HCT116 (cell line): ENCODE data around the gene SEM1. TPM values are rescaled to one million over a fixed set of nuclear protein-coding genes. Genes with fewer than 3 reads are reported as not detected.

ENCODE experiments used
- ATAC-seq: fragments of 200-7000 bp; cut with Tn5 transposase; 2 replicates; pipeline ENCODE4 v1.9.1; 2020; ENCODE audit warnings: mild to moderate bottlenecking, moderate library complexity
- BruUV-seq: library from RNA; stranded (reverse); fragments of 400-500 nt; replicated peaks from 2 replicates; lab custom pipeline; 2021; lab: Mats Ljungman, UMichigan
- CTCF ChIA-PET: fragments of 300-600 bp; sonication (Branson Sonifier 250); formaldehyde crosslinking; loops from one replicate; lab custom pipeline; 2021; ENCODE audit warnings: antibody characterized with exemption; lab: Charles Lee
- POLR2A ChIA-PET: fragments of 300-600, 350-600 bp; sonication (Branson Sonifier 250); formaldehyde crosslinking; loops from one replicate; lab custom pipeline; 2021; ENCODE audit warnings: antibody characterized with exemption; lab: Charles Lee
- RAD21 ChIA-PET, 2 experiments: fragments of 300-600 bp; sonication (Branson Sonifier 250); formaldehyde crosslinking; loops; one replicate each; lab custom pipeline; 2023; ENCODE audit warnings: low total read pairs in 2 of 2; ENCODE audit not compliant: uncharacterized antibody in 2 of 2, unreplicated experiment in 2 of 2, low non-redundant PET in 1 of 2; lab: Charles Lee
- DNase-seq: peaks from one replicate; pipeline ENCODE4 v3.0.0-alpha.2; 2010; ENCODE audit warnings: low read depth, low spot score
- H2AFZ ChIP-seq: fragments of 200-600 bp; shearing (Covaris generic), sonication (generic); 2 replicates; pipeline ENCODE4 v1.6.1; 2017; ENCODE audit warnings: low read depth, mixed run types, mixed read lengths, antibody characterized with exemption, low read length; ENCODE audit not compliant: poor library complexity, severe bottlenecking
- H3K27ac ChIP-seq: 2 replicates; pipeline ENCODE4 v1.5.1; 2012; ENCODE audit warnings: low read depth, low read length
- H3K27me3 ChIP-seq: fragments of 200-600 bp; sonication (generic); 2 replicates; pipeline ENCODE4 v1.6.1; 2016; ENCODE audit warnings: mixed run types, low read length, mixed read lengths; ENCODE audit not compliant: insufficient read depth
- H3K36me3 ChIP-seq, 2 experiments: fragments of 200-500 bp in 1 of 2; fragments of 200-600 bp in 1 of 2; sonication (Bioruptor generic) in 1 of 2; sonication (generic) in 1 of 2; 2 replicates each; pipeline versions ENCODE4 v1.5.1 to v1.6.1; 2014 to 2016; ENCODE audit warnings: low read length in 2 of 2, inconsistent platforms in 1 of 2, mixed read lengths in 1 of 2, mixed run types in 1 of 2; ENCODE audit not compliant: insufficient read depth in 2 of 2, control insufficient read depth in 1 of 2
- H3K4me1 ChIP-seq, 2 experiments: fragments of 200-600 bp in 1 of 2; sonication (generic) in 1 of 2; 2 replicates each; pipeline versions ENCODE4 v1.5.1 to v1.6.1; 2012 to 2017; ENCODE audit warnings: low read length in 2 of 2, inconsistent platforms in 1 of 2, mild to moderate bottlenecking in 1 of 2, mixed read lengths in 1 of 2, mixed run types in 1 of 2, moderate library complexity in 1 of 2; ENCODE audit not compliant: insufficient read depth in 2 of 2, control insufficient read depth in 1 of 2
- H3K4me2 ChIP-seq: fragments of 200-600 bp; sonication (generic); 2 replicates; pipeline ENCODE4 v1.6.1; 2017; ENCODE audit warnings: mixed run types, low read length, mixed read lengths
- H3K4me3 ChIP-seq, 2 experiments: fragments of 200-600 bp in 1 of 2; sonication (generic) in 1 of 2; replicated peaks in 1 of 2; 2 replicates each; pipeline ENCODE4 v1.5.1; 2011 to 2016; ENCODE audit warnings: low read length in 2 of 2, control low read depth in 1 of 2, low read depth in 1 of 2, mild to moderate bottlenecking in 1 of 2, mixed read lengths in 1 of 2, mixed run types in 1 of 2
- H3K79me2 ChIP-seq: fragments of 200-600 bp; sonication (generic); 2 replicates; pipeline ENCODE4 v1.6.1; 2017; ENCODE audit warnings: mild to moderate bottlenecking, mixed run types, low read length, moderate library complexity, mixed read lengths; ENCODE audit not compliant: insufficient read depth
- H3K9ac ChIP-seq: fragments of 200-600 bp; sonication (generic); 2 replicates; pipeline ENCODE4 v1.6.1; 2016; ENCODE audit warnings: low read length, mixed read lengths
- H3K9me2 ChIP-seq: fragments of 200-600 bp; sonication (generic), shearing (Covaris generic); 2 replicates; pipeline ENCODE4 v1.6.1; 2017; ENCODE audit warnings: mixed run types, mild to moderate bottlenecking, moderate library complexity; ENCODE audit not compliant: insufficient read depth
- H3K9me3 ChIP-seq, 2 experiments: fragments of 200-500 bp in 1 of 2; fragments of 200-600 bp in 1 of 2; sonication (Bioruptor generic) in 1 of 2; sonication (generic) in 1 of 2; 2 replicates each; pipeline ENCODE4 v1.6.1; 2014 to 2017; ENCODE audit warnings: low read length in 2 of 2, mixed read lengths in 2 of 2, inconsistent platforms in 1 of 2, low read depth in 1 of 2, mild to moderate bottlenecking in 1 of 2, mixed run types in 1 of 2, moderate library complexity in 1 of 2; ENCODE audit not compliant: control insufficient read depth in 1 of 2, insufficient read depth in 1 of 2
- H4K20me1 ChIP-seq: fragments of 200-600 bp; sonication (generic), shearing (Covaris generic); 2 replicates; pipeline ENCODE4 v1.6.1; 2017; ENCODE audit warnings: mixed run types, mild to moderate bottlenecking, moderate library complexity; ENCODE audit not compliant: insufficient read depth
- CTCF ChIP-seq, 3 experiments: fragments of 200-600 bp in 1 of 3; sonication (generic) in 1 of 3; IDR thresholded peaks in 2 of 3; conservative IDR thresholded peaks in 1 of 3; 2 replicates each; pipeline ENCODE4 v1.5.1; 2012 to 2017; ENCODE audit warnings: low read depth in 2 of 3, low read length in 2 of 3, antibody characterized with exemption in 1 of 3, borderline replicate concordance in 1 of 3, control low read depth in 1 of 3, mild to moderate bottlenecking in 1 of 3, mixed read lengths in 1 of 3, mixed run types in 1 of 3, moderate library complexity in 1 of 3; ENCODE audit not compliant: insufficient read depth in 1 of 3
- FOSL1 ChIP-seq: IDR thresholded peaks from 2 replicates; pipeline ENCODE4 v1.6.1; 2012; ENCODE audit warnings: low read depth
- MAX ChIP-seq: IDR thresholded peaks from 2 replicates; pipeline ENCODE4 v1.6.1; 2012
- SP1 ChIP-seq: IDR thresholded peaks from 2 replicates; pipeline ENCODE4 v1.6.1; 2012; ENCODE audit warnings: low read depth
- intact Hi-C: fragments of 100-400 bp; cut with micrococcal nuclease; formaldehyde crosslinking; loops from 2 replicates; pipeline ENCODE4 v1.10.0; 2022
- total RNA-seq: library from RNA; stranded (reverse); gene quantifications from one replicate; pipeline ENCODE4 v1.2.1, GENCODE V29; 2021; ENCODE audit not compliant: unreplicated experiment

Gene SEM1
- total RNA-seq, 1 experiment from 2014 or later = 45.7 TPM

- intact Hi-C loops = no loop called here
- Histone ChIP-seq H3K4me1 (no peaks in the 10 kb centered on the region), H3K4me2 (no peak overlapping the region), H3K9me2 (no peaks in the 10 kb centered on the region), H3K9me3 (no peaks in the 10 kb centered on the region), H3K4me3 (no peak overlapping the region), H3K36me3 (no peaks in the 10 kb centered on the region), H4K20me1 (peaks cover 7% of the 10 kb centered on the region; the same call in 1 of the 2 replicates), H3K27ac (no peak overlapping the region), H3K9ac (no peak overlapping the region), H2AFZ (no peak overlapping the region), H3K79me2 (peaks cover 63% of the 10 kb centered on the region), H3K27me3 (no peaks in the 10 kb centered on the region)
- ATAC-seq (peak; percentile 40; the same call in 1 of the 2 replicates), DNase-seq (no peak)
- ChIA-PET CTCF (no interaction called here), RAD21 (no interaction called here), POLR2A (no interaction called here)
- BruUV-seq = no TSS peak
- TF ChIP-seq MAX (no peak), CTCF (IDR thresholded peaks at IDR 0.05 in 2 of 3, conservative IDR thresholded peaks at IDR 0.05 in 1 of 3; ENCODE audit: borderline replicate concordance in 1 of 3, insufficient read depth in 1 of 3, low read depth in 2 of 3, low read length in 2 of 3) (0 out of 6 replicates have a peak, but pooled peaks of 2 of the 3 experiments have one; percentile 6 to 10)
These were observed 29.8 kb downstream of the SEM1 start for GRCh38 chr7:96679886-96680285.

GRCh38 chr7:96676919-96677318, 32.7 kb downstream of the SEM1 start:
- no peak for DNase-seq
- POLR2A ChIA-PET = no interaction called here
- peaks cover 7% of the 10 kb centered on the region; the same call in 1 of the 2 replicates for H4K20me1 ChIP-seq
- H3K9ac ChIP-seq = no peak overlapping the region
- H3K79me2 ChIP-seq = peaks cover 45% of the 10 kb centered on the region
- no TSS peak for BruUV-seq
- H3K4me3 ChIP-seq = no peak overlapping the region
- H2AFZ ChIP-seq = no peak overlapping the region
- ATAC-seq = no peak
- RAD21 ChIA-PET = no interaction called here
- CTCF ChIA-PET = no interaction called here
- TF ChIP-seq SP1 (no peak), FOSL1 (no peak)
- no peaks in the 10 kb centered on the region for H3K9me2 ChIP-seq
- H3K27me3 ChIP-seq = no peaks in the 10 kb centered on the region
- H3K9me3 ChIP-seq = no peaks in the 10 kb centered on the region
- H3K4me1 ChIP-seq = no peaks in the 10 kb centered on the region
- intact Hi-C loops = no loop called here
- H3K4me2 ChIP-seq = no peak overlapping the region
- no peak overlapping the region for H3K27ac ChIP-seq
- no peaks in the 10 kb centered on the region for H3K36me3 ChIP-seq
